K562 (cell line): Measurements from ENCODE around the gene OR6Y1. TPM values are rescaled to one million over a fixed set of nuclear protein-coding genes. Genes with fewer than 3 reads are reported as not detected.

Experiments used
- GABPB2 ChIP-seq: fragments of 250-450 bp; sonication (Bioruptor Pico); conservative IDR thresholded peaks from 2 replicates; pipeline ENCODE4 v1.5.1; 2021; ENCODE audit warnings: mild to moderate bottlenecking
- GTF2F1 ChIP-seq: IDR thresholded peaks from 2 replicates; pipeline ENCODE4 v1.6.1; 2011; ENCODE audit warnings: low read depth, low read length, improper control_type of control experiment
- HDAC2 ChIP-seq: fragments of 450-650 bp; IDR thresholded peaks from 2 replicates; pipeline ENCODE4 v1.6.1; 2016; ENCODE audit warnings: mild to moderate bottlenecking
- HDAC8 ChIP-seq: fragments of 450-650 bp; IDR thresholded peaks from 2 replicates; pipeline ENCODE4 v1.6.1; 2016; ENCODE audit warnings: mild to moderate bottlenecking, missing genetic modification characterization, moderate library complexity, missing compliant biosample characterization
- SIN3A ChIP-seq, 2 experiments: fragments of 150-350 bp in 1 of 2; IDR thresholded peaks; 2 replicates each; pipeline ENCODE4 v1.6.1; 2011 to 2016; ENCODE audit warnings: borderline replicate concordance in 2 of 2, low read depth in 2 of 2, low read length in 2 of 2, mild to moderate bottlenecking in 2 of 2, moderate library complexity in 2 of 2; ENCODE audit not compliant: control insufficient read depth in 1 of 2
- ZNF224 ChIP-seq: sonication (generic); formaldehyde crosslinking; IDR thresholded peaks from 2 replicates; pipeline ENCODE4 v1.8.0; 2022; ENCODE audit warnings: mild to moderate bottlenecking, missing genetic modification reagents
- polyA plus RNA-seq, 8 experiments: library from polyadenylated mRNA; depleted of rRNA in 4 of 8; stranded (reverse) in 5 of 8; unstranded in 3 of 8; fragments of >200 nt; fragmentation: Nextera tagmentation in 2 of 8; fragmentation: Illumina TruSeq in 1 of 8; extraction: Ambion mirVana in 2 of 8; extraction: Trizol in 1 of 8; gene quantifications; 2 replicates each; pipeline versions ENCODE4 v1.2.1 to v1.2.3, GENCODE V29; 2011 to 2014; ENCODE audit warnings: inconsistent platforms in 1 of 8, missing spikeins in 1 of 8
- total RNA-seq, 7 experiments: library from RNA; depleted of rRNA in 6 of 7; stranded (reverse); fragments of >200 nt in 6 of 7; fragmentation: Illumina TruSeq in 2 of 7; extraction: Trizol in 2 of 7; gene quantifications; 2 replicates each; pipeline versions ENCODE4 v1.2.1 to v1.2.3, GENCODE V29; 2011 to 2021; ENCODE audit warnings: low replicate concordance in 1 of 7
- TF ChIP-seq, protein P1 (sequence below), 2 experiments: fragments of 450-650 bp; IDR thresholded peaks; 2 replicates each; pipeline ENCODE4 v1.6.1; 2018; ENCODE audit warnings: mild to moderate bottlenecking in 2 of 2, low read depth in 1 of 2; ENCODE audit not compliant: partially characterized antibody in 2 of 2
- TF ChIP-seq, protein P2 (sequence below): sonication (generic); formaldehyde crosslinking; IDR thresholded peaks from 2 replicates; pipeline ENCODE4 v1.8.0; 2023; ENCODE audit warnings: mild to moderate bottlenecking, missing genetic modification reagents
- TF ChIP-seq, protein P3 (sequence below): IDR thresholded peaks from 2 replicates; pipeline ENCODE4 v1.6.1; 2014; ENCODE audit warnings: antibody characterized with exemption

OR6Y1 gene
- total and polyA plus RNA-seq, 9 of the 15 experiments (the other 6 are each of a cell fraction or from before 2014, with no cell fraction given) = not detected

DNA sequence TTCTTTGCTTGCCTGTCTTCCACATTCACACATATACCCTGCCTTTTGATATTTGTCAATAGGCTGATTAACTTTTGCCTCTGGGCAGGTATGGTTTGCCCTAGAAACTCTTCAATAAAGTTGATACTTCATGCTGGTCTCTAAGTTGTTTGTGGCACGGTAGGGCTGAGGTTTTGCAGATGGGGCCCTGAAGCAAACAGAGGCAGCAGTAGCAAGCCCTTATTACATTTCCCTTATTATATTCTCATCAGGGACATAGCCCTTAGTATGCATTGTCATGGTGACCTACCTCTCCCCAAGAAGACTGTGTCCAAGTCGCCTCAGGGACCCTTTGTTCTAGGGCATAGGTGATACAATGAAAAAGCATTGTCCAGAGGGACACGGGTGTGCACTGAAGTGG lies 16.3 kb upstream of the OR6Y1 start, which contains the start of gene OR6P1 (continued):
- TF ChIP-seq, protein P1, sequence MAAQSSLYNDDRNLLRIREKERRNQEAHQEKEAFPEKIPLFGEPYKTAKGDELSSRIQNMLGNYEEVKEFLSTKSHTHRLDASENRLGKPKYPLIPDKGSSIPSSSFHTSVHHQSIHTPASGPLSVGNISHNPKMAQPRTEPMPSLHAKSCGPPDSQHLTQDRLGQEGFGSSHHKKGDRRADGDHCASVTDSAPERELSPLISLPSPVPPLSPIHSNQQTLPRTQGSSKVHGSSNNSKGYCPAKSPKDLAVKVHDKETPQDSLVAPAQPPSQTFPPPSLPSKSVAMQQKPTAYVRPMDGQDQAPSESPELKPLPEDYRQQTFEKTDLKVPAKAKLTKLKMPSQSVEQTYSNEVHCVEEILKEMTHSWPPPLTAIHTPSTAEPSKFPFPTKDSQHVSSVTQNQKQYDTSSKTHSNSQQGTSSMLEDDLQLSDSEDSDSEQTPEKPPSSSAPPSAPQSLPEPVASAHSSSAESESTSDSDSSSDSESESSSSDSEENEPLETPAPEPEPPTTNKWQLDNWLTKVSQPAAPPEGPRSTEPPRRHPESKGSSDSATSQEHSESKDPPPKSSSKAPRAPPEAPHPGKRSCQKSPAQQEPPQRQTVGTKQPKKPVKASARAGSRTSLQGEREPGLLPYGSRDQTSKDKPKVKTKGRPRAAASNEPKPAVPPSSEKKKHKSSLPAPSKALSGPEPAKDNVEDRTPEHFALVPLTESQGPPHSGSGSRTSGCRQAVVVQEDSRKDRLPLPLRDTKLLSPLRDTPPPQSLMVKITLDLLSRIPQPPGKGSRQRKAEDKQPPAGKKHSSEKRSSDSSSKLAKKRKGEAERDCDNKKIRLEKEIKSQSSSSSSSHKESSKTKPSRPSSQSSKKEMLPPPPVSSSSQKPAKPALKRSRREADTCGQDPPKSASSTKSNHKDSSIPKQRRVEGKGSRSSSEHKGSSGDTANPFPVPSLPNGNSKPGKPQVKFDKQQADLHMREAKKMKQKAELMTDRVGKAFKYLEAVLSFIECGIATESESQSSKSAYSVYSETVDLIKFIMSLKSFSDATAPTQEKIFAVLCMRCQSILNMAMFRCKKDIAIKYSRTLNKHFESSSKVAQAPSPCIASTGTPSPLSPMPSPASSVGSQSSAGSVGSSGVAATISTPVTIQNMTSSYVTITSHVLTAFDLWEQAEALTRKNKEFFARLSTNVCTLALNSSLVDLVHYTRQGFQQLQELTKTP (IDR thresholded peaks at IDR 0.05; ENCODE audit: low read depth in 1 of 2, partially characterized antibody in 2 of 2) = no peak
- TF ChIP-seq HDAC2 (no peak), GTF2F1 (no peak), GABPB2 (CRISPR knock-in tag) (no peak), HDAC8 (no peak), ZNF224 (no peak), SIN3A (IDR thresholded peaks at IDR 0.05; ENCODE audit: borderline replicate concordance in 2 of 2, control insufficient read depth in 1 of 2, low read depth in 2 of 2, low read length in 2 of 2) (no peak)
- TF ChIP-seq, protein P2, sequence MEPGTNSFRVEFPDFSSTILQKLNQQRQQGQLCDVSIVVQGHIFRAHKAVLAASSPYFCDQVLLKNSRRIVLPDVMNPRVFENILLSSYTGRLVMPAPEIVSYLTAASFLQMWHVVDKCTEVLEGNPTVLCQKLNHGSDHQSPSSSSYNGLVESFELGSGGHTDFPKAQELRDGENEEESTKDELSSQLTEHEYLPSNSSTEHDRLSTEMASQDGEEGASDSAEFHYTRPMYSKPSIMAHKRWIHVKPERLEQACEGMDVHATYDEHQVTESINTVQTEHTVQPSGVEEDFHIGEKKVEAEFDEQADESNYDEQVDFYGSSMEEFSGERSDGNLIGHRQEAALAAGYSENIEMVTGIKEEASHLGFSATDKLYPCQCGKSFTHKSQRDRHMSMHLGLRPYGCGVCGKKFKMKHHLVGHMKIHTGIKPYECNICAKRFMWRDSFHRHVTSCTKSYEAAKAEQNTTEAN (CRISPR knock-in tag) = no peak
- TF ChIP-seq, protein P3, sequence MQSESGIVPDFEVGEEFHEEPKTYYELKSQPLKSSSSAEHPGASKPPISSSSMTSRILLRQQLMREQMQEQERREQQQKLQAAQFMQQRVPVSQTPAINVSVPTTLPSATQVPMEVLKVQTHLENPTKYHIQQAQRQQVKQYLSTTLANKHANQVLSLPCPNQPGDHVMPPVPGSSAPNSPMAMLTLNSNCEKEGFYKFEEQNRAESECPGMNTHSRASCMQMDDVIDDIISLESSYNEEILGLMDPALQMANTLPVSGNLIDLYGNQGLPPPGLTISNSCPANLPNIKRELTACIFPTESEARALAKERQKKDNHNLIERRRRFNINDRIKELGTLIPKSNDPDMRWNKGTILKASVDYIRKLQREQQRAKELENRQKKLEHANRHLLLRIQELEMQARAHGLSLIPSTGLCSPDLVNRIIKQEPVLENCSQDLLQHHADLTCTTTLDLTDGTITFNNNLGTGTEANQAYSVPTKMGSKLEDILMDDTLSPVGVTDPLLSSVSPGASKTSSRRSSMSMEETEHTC = no peak
